Endodermal cell (in vitro differentiated cells): ENCODE results near the gene ORAI2. TPM values are rescaled to one million over a fixed set of nuclear protein-coding genes. Genes with fewer than 3 reads are reported as not detected.

Source experiments
- DNase-seq: peaks from one replicate; pipeline ENCODE4 v3.0.0-alpha.2; 2017
- H3K27ac ChIP-seq: 2 replicates; pipeline ENCODE4 v1.5.1; 2013; ENCODE audit warnings: mild to moderate bottlenecking, low read depth, low read length, moderate library complexity
- H3K27me3 ChIP-seq: 2 replicates; pipeline ENCODE4 v1.6.1; 2013; ENCODE audit warnings: mild to moderate bottlenecking, low read length, moderate library complexity; ENCODE audit not compliant: insufficient read depth, control insufficient read depth, poor library complexity, severe bottlenecking
- H3K36me3 ChIP-seq: 2 replicates; pipeline ENCODE4 v1.7.0; 2013; ENCODE audit warnings: mild to moderate bottlenecking, low read length, moderate library complexity; ENCODE audit not compliant: control insufficient read depth, insufficient read depth
- H3K4me1 ChIP-seq: one replicate; pipeline ENCODE4 v1.7.0; 2013; ENCODE audit warnings: low read length; ENCODE audit not compliant: control insufficient read depth, insufficient read depth
- H3K4me3 ChIP-seq: 2 replicates; pipeline ENCODE4 v1.5.1; 2013; ENCODE audit warnings: mild to moderate bottlenecking, low read length, moderate library complexity
- H3K9ac ChIP-seq: 2 replicates; pipeline ENCODE4 v1.6.1; 2013; ENCODE audit warnings: mild to moderate bottlenecking, low read length, moderate library complexity; ENCODE audit not compliant: poor library complexity, severe bottlenecking; ENCODE audit errors: extremely low read depth
- H3K9me3 ChIP-seq: 2 replicates; pipeline ENCODE4 v1.6.1; 2013; ENCODE audit warnings: mild to moderate bottlenecking, low read length, moderate library complexity; ENCODE audit not compliant: control insufficient read depth
- H3K27ac Mint-ChIP-seq: 2 replicates; pipeline ENCODE4 v1.8.0; 2020; ENCODE audit warnings: mixed read lengths
- H3K27me3 Mint-ChIP-seq: 2 replicates; pipeline ENCODE4 v1.8.0; 2021; ENCODE audit warnings: mild to moderate bottlenecking, mixed read lengths; ENCODE audit not compliant: insufficient read depth
- H3K36me3 Mint-ChIP-seq: 2 replicates; pipeline ENCODE4 v1.8.0; 2020; ENCODE audit warnings: low read depth, mixed read lengths
- H3K4me1 Mint-ChIP-seq: 2 replicates; pipeline ENCODE4 v1.8.0; 2020; ENCODE audit warnings: mixed read lengths
- H3K4me3 Mint-ChIP-seq: 2 replicates; pipeline ENCODE4 v1.8.0; 2020; ENCODE audit warnings: mild to moderate bottlenecking, moderate library complexity, mixed read lengths
- H3K9me3 Mint-ChIP-seq: 2 replicates; pipeline ENCODE4 v1.8.0; 2020; ENCODE audit warnings: mild to moderate bottlenecking, mixed read lengths
- CTCF ChIP-seq: fragments of 200-600 bp; sonication (generic); conservative IDR thresholded peaks from 2 replicates; pipeline ENCODE4 v1.5.0; 2021; ENCODE audit warnings: antibody characterized with exemption, mild to moderate bottlenecking
- WGBS, 2 experiments: methylation state at CpG; one replicate each; pipeline versions ENCODE4 v1.1.5 to v1.1.7; 2013; ENCODE audit warnings: missing lambda C conversion rate in 2 of 2, mixed read lengths in 1 of 2; ENCODE audit not compliant: insufficient coverage in 1 of 2, insufficient read length in 1 of 2; 5-methylcytosine and 5-hydroxymethylcytosine counted together
- total RNA-seq, 2 donors: library from RNA; stranded (reverse); fragmentation: NEBNext Ultra II Directional in 1 of 2; extraction: Animal tissue kit (Norgen Biotek cat#: 25700) in 1 of 2; gene quantifications; 2 replicates in 1 of 2; 3 replicates in 1 of 2; pipeline ENCODE4 v1.2.1, GENCODE V29; 2021

The ORAI2 gene
- total RNA-seq, 2 donors from 2014 or later: 24.3 to 26.1 TPM

- DNase-seq: peak; percentile 39
- Mint-ChIP-seq H3K4me3 (no peak overlapping the region), H3K4me1 (no peaks in the 10 kb centered on the region), H3K27ac (no peak overlapping the region), H3K36me3 (peaks cover 26% of the 10 kb centered on the region), H3K27me3 (no peaks in the 10 kb centered on the region), H3K9me3 (no peaks in the 10 kb centered on the region)
- H3K4me3 ChIP-seq: no peak overlapping the region
- no peaks in the 10 kb centered on the region for H3K27me3 ChIP-seq
- 82 to 95% methylated on average over 7 to 10 of the region's 10 CpGs for WGBS, 2 experiments
- H3K36me3 ChIP-seq: peaks cover 9% of the 10 kb centered on the region
- no peak for TF ChIP-seq CTCF
- no peak overlapping the region for H3K27ac ChIP-seq
- no peaks in the 10 kb centered on the region for H3K9me3 ChIP-seq
- no peak overlapping the region for H3K9ac ChIP-seq
- no peaks in the 10 kb centered on the region for H3K4me1 ChIP-seq
Observed at GRCh38 chr7:102456327-102456726, 23.0 kb downstream of the ORAI2 start.

GRCh38 chr7:102457352-102457924 lies 24.1 kb downstream of the ORAI2 start:
- Mint-ChIP-seq H3K36me3 (peaks cover 31% of the 10 kb centered on the region), H3K4me3 (no peak overlapping the region), H3K27ac (no peak overlapping the region)

GRCh38 chr7:102459221-102459844 lies 26.0 kb downstream of the ORAI2 start:
- 94 to 96% methylated on average over 21 of the region's 24 CpGs for WGBS, 2 experiments
- Histone ChIP-seq H3K27ac (no peak overlapping the region), H3K9ac (no peak overlapping the region), H3K4me3 (no peak overlapping the region), H3K36me3 (peaks cover 9% of the 10 kb centered on the region), H3K27me3 (no peaks in the 10 kb centered on the region), H3K4me1 (no peaks in the 10 kb centered on the region), H3K9me3 (no peaks in the 10 kb centered on the region)
- no peaks in the 10 kb centered on the region for H3K27me3 Mint-ChIP-seq
- no peaks in the 10 kb centered on the region for H3K9me3 Mint-ChIP-seq
- H3K4me1 Mint-ChIP-seq: peaks cover 7% of the 10 kb centered on the region
- no peak overlapping the region for H3K4me3 Mint-ChIP-seq
- no peak overlapping the region for H3K27ac Mint-ChIP-seq
- DNase-seq: no peak
- peaks cover 34% of the 10 kb centered on the region for H3K36me3 Mint-ChIP-seq
- no peak for TF ChIP-seq CTCF

More at GRCh38 chr7:102457352-102457924, 24.1 kb downstream of the ORAI2 start:
- Histone ChIP-seq H3K27ac (no peak overlapping the region), H3K27me3 (no peaks in the 10 kb centered on the region), H3K9me3 (no peaks in the 10 kb centered on the region), H3K36me3 (peaks cover 9% of the 10 kb centered on the region), H3K9ac (no peak overlapping the region), H3K4me1 (no peaks in the 10 kb centered on the region), H3K4me3 (no peak overlapping the region)
- WGBS, 2 experiments: 96 to 97% methylated on average over 28 to 40 of the region's 40 CpGs
- Mint-ChIP-seq H3K4me1 (no peaks in the 10 kb centered on the region), H3K9me3 (no peaks in the 10 kb centered on the region), H3K27me3 (no peaks in the 10 kb centered on the region)
- TF ChIP-seq CTCF: no peak
- DNase-seq: no peak
